Activated naive CD8-positive, alpha-beta T cell (primary cell): ENCODE measurements around the gene LAMA2.
"Not testable (repeated sequence)": the region's sequence is repeated elsewhere in the genome, so short reads cannot be mapped to it uniquely, and the experiment has no call there.

ENCODE experiments used
- H3K27ac Mint-ChIP-seq: one replicate; pipeline ENCODE4 v1.8.0; 2021; ENCODE audit warnings: mixed read lengths
- H3K27me3 Mint-ChIP-seq: one replicate; pipeline ENCODE4 v1.8.0; 2021; ENCODE audit warnings: mixed read lengths
- H3K36me3 Mint-ChIP-seq: one replicate; pipeline ENCODE4 v1.8.0; 2021; ENCODE audit warnings: mixed read lengths
- H3K4me1 Mint-ChIP-seq: one replicate; pipeline ENCODE4 v1.8.0; 2021; ENCODE audit warnings: low read depth, mixed read lengths
- H3K4me3 Mint-ChIP-seq: one replicate; pipeline ENCODE4 v1.8.0; 2021; ENCODE audit warnings: mild to moderate bottlenecking, mixed read lengths
- H3K9me3 Mint-ChIP-seq: one replicate; pipeline ENCODE4 v1.8.0; 2021; ENCODE audit warnings: low read depth, mixed read lengths

Gene LAMA2

GRCh38 chr6:129014302-129014701 is 131.4 kb downstream of the LAMA2 start:
- H3K27ac Mint-ChIP-seq = no peak overlapping the region
- no peaks in the 10 kb centered on the region for H3K36me3 Mint-ChIP-seq
- no peaks in the 10 kb centered on the region for H3K27me3 Mint-ChIP-seq
- H3K9me3 Mint-ChIP-seq = peaks cover 4% of the 10 kb centered on the region
- no peaks in the 10 kb centered on the region for H3K4me1 Mint-ChIP-seq
- no peak overlapping the region for H3K4me3 Mint-ChIP-seq

- no peak overlapping the region for H3K27ac Mint-ChIP-seq
- H3K27me3 Mint-ChIP-seq = no peaks in the 10 kb centered on the region
- H3K36me3 Mint-ChIP-seq = no peaks in the 10 kb centered on the region
- H3K9me3 Mint-ChIP-seq = peaks cover 7% of the 10 kb centered on the region
- no peak overlapping the region for H3K4me3 Mint-ChIP-seq
- no peaks in the 10 kb centered on the region for H3K4me1 Mint-ChIP-seq
Measured at GRCh38 chr6:129015721-129016120, 132.8 kb downstream of the LAMA2 start.

GRCh38 chr6:129016844-129017243 is 133.9 kb downstream of the LAMA2 start:
- Mint-ChIP-seq H3K27ac (no peak overlapping the region), H3K36me3 (no peaks in the 10 kb centered on the region), H3K27me3 (no peaks in the 10 kb centered on the region), H3K4me3 (no peak overlapping the region), H3K4me1 (no peaks in the 10 kb centered on the region), H3K9me3 (peaks cover 7% of the 10 kb centered on the region)

GRCh38 chr6:129022011-129022553 is 139.1 kb downstream of the LAMA2 start:
- Mint-ChIP-seq H3K9me3 (peaks cover 7% of the 10 kb centered on the region), H3K27ac (no peak overlapping the region), H3K4me3 (no peak overlapping the region), H3K36me3 (no peaks in the 10 kb centered on the region), H3K27me3 (no peaks in the 10 kb centered on the region), H3K4me1 (no peaks in the 10 kb centered on the region)

- no peaks in the 10 kb centered on the region for H3K9me3 Mint-ChIP-seq
- no peak overlapping the region for H3K27ac Mint-ChIP-seq
- peaks cover 2% of the 10 kb centered on the region for H3K27me3 Mint-ChIP-seq
- H3K4me1 Mint-ChIP-seq = no peaks in the 10 kb centered on the region
- H3K36me3 Mint-ChIP-seq = no peaks in the 10 kb centered on the region
- H3K4me3 Mint-ChIP-seq = no peak overlapping the region
Measured at GRCh38 chr6:129026601-129027000, 143.7 kb downstream of the LAMA2 start.

- Mint-ChIP-seq H3K36me3 (no peaks in the 10 kb centered on the region), H3K4me3 (no peak overlapping the region), H3K9me3 (no peaks in the 10 kb centered on the region), H3K4me1 (no peaks in the 10 kb centered on the region), H3K27ac (no peak overlapping the region), H3K27me3 (peaks cover 2% of the 10 kb centered on the region)
Measured at GRCh38 chr6:129029778-129030177, 146.8 kb downstream of the LAMA2 start.

GRCh38 chr6:129030215-129030614 is 147.3 kb downstream of the LAMA2 start:
- Mint-ChIP-seq H3K4me3 (no peak overlapping the region), H3K27me3 (peaks cover 2% of the 10 kb centered on the region), H3K4me1 (no peaks in the 10 kb centered on the region), H3K9me3 (no peaks in the 10 kb centered on the region), H3K27ac (no peak overlapping the region), H3K36me3 (no peaks in the 10 kb centered on the region)

GRCh38 chr6:129031051-129031599 is 148.2 kb downstream of the LAMA2 start:
- peaks cover 2% of the 10 kb centered on the region for H3K27me3 Mint-ChIP-seq
- no peaks in the 10 kb centered on the region for H3K36me3 Mint-ChIP-seq
- H3K4me3 Mint-ChIP-seq = no peak overlapping the region
- no peak overlapping the region for H3K27ac Mint-ChIP-seq
- H3K9me3 Mint-ChIP-seq = no peaks in the 10 kb centered on the region
- no peaks in the 10 kb centered on the region for H3K4me1 Mint-ChIP-seq

- H3K27me3 Mint-ChIP-seq = peaks cover 3% of the 10 kb centered on the region
- H3K36me3 Mint-ChIP-seq = no peaks in the 10 kb centered on the region
- no peaks in the 10 kb centered on the region for H3K4me1 Mint-ChIP-seq
- no peak overlapping the region for H3K4me3 Mint-ChIP-seq
- no peaks in the 10 kb centered on the region for H3K9me3 Mint-ChIP-seq
- H3K27ac Mint-ChIP-seq = no peak overlapping the region
Measured at GRCh38 chr6:129032602-129033001, 149.7 kb downstream of the LAMA2 start.

GRCh38 chr6:129033180-129033579 is 150.2 kb downstream of the LAMA2 start:
- H3K27ac Mint-ChIP-seq = no peak overlapping the region
- H3K9me3 Mint-ChIP-seq = no peaks in the 10 kb centered on the region
- H3K4me1 Mint-ChIP-seq = no peaks in the 10 kb centered on the region
- H3K4me3 Mint-ChIP-seq = no peak overlapping the region
- no peaks in the 10 kb centered on the region for H3K36me3 Mint-ChIP-seq
- H3K27me3 Mint-ChIP-seq = peaks cover 2% of the 10 kb centered on the region

- no peaks in the 10 kb centered on the region for H3K36me3 Mint-ChIP-seq
- H3K4me1 Mint-ChIP-seq = no peaks in the 10 kb centered on the region
- peaks cover 6% of the 10 kb centered on the region for H3K27me3 Mint-ChIP-seq
- H3K9me3 Mint-ChIP-seq = no peaks in the 10 kb centered on the region
- no peak overlapping the region for H3K27ac Mint-ChIP-seq
- no peak overlapping the region for H3K4me3 Mint-ChIP-seq
Measured at GRCh38 chr6:129033581-129033980, 150.6 kb downstream of the LAMA2 start.

GRCh38 chr6:129041563-129041962 is 158.6 kb downstream of the LAMA2 start:
- H3K27me3 Mint-ChIP-seq = peaks cover 9% of the 10 kb centered on the region
- no peak overlapping the region for H3K27ac Mint-ChIP-seq
- H3K4me3 Mint-ChIP-seq = no peak overlapping the region
- H3K4me1 Mint-ChIP-seq = no peaks in the 10 kb centered on the region
- no peaks in the 10 kb centered on the region for H3K36me3 Mint-ChIP-seq
- H3K9me3 Mint-ChIP-seq = peaks cover 11% of the 10 kb centered on the region

- H3K36me3 Mint-ChIP-seq = no peaks in the 10 kb centered on the region
- peaks cover 2% of the 10 kb centered on the region for H3K27me3 Mint-ChIP-seq
- no peak overlapping the region for H3K27ac Mint-ChIP-seq
- no peaks in the 10 kb centered on the region for H3K4me1 Mint-ChIP-seq
- H3K4me3 Mint-ChIP-seq = no peak overlapping the region
- H3K9me3 Mint-ChIP-seq = peaks cover 11% of the 10 kb centered on the region
Measured at GRCh38 chr6:129046526-129046925, 163.6 kb downstream of the LAMA2 start.

- H3K36me3 Mint-ChIP-seq = no peaks in the 10 kb centered on the region
- H3K27me3 Mint-ChIP-seq = peaks cover 2% of the 10 kb centered on the region
- H3K4me3 Mint-ChIP-seq = no peak overlapping the region
- no peaks in the 10 kb centered on the region for H3K4me1 Mint-ChIP-seq
- peaks cover 6% of the 10 kb centered on the region for H3K9me3 Mint-ChIP-seq
- no peak overlapping the region for H3K27ac Mint-ChIP-seq
Measured at GRCh38 chr6:129047834-129048233, 164.9 kb downstream of the LAMA2 start.

- H3K4me3 Mint-ChIP-seq = no peak overlapping the region
- H3K27ac Mint-ChIP-seq = no peak overlapping the region
- no peaks in the 10 kb centered on the region for H3K9me3 Mint-ChIP-seq
- peaks cover 6% of the 10 kb centered on the region for H3K27me3 Mint-ChIP-seq
- H3K36me3 Mint-ChIP-seq = no peaks in the 10 kb centered on the region
- H3K4me1 Mint-ChIP-seq = no peaks in the 10 kb centered on the region
Measured at GRCh38 chr6:129050086-129050485, 167.1 kb downstream of the LAMA2 start.

GRCh38 chr6:129053143-129053542 is 170.2 kb downstream of the LAMA2 start:
- H3K27me3 Mint-ChIP-seq, H3K9me3 Mint-ChIP-seq, H3K4me3 Mint-ChIP-seq, H3K36me3 Mint-ChIP-seq, H3K4me1 Mint-ChIP-seq, H3K27ac Mint-ChIP-seq: not testable (repeated sequence)
